GM18520 (cell line): ENCODE results near the gene RAB3GAP2.
"Not testable (repeated sequence)": the region's sequence is repeated elsewhere in the genome, so short reads cannot be mapped to it uniquely, and the experiment has no call there.

Experiments used
- ATAC-seq: cut with Tn5 transposase; IDR thresholded peaks from one replicate; pipeline ENCODE4 v1.9.1; 2021; ENCODE audit not compliant: unreplicated experiment

The RAB3GAP2 gene

GRCh38 chr1:220151454-220151853 is 120.8 kb downstream of the RAB3GAP2 start:
- no peak for ATAC-seq

DNA sequence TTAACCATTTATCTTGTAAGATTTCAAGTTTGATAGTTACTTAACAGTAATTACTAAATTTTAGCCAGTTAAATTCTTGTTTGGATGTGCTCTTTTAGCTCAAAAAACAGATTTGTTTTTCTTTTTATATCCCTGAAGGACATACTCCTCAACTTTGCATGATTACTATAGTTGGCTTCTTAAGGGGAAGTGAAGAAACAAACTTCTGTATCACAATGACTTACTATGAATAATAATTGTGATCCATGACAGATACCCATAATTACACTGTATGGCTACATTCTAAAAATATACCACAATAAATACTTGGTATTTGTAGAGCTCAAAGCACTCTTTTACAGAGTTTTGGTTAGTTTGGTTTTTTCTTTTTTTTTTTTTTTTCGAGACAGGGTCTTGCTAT is 122.5 kb downstream of the RAB3GAP2 start:
- ATAC-seq = no peak

DNA sequence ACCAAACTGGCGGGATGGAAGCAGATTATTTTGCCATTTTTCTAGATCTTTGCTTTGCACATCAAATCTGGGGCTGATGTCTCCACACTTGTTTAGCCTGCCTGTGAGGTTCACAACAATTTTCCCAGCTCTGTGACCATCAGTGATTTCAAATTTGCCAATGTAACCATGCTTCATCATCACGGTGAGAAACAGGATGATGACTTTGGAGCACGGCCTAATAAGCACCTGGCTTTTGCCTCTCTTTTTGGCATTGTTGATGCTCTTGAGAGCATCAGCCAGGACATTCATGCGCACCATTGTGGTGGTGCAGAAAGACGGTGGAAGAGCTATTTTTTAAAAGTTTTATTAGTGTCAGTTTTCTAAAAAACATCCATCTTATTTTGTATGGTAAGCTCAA is 128.2 kb downstream of the RAB3GAP2 start:
- no peak for ATAC-seq

DNA sequence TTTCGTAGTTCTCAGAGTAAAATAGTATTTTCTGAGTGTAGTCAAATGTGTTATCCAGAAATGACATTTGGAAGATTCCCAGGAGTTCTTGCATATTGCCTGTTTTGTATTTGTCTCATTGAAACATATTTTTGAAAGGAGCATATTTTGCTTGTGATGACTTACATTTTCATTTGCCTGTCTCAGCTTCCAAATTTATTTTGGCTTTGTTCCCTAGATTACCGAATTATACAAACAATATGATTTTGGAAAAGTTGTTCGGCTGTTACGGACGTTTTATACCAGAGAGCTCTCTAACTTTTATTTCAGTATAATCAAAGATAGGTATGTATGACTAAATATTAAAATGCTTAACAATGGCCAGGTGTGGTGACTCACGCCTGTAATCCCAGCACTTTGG is 132.3 kb downstream of the RAB3GAP2 start:
- no peak for ATAC-seq

DNA sequence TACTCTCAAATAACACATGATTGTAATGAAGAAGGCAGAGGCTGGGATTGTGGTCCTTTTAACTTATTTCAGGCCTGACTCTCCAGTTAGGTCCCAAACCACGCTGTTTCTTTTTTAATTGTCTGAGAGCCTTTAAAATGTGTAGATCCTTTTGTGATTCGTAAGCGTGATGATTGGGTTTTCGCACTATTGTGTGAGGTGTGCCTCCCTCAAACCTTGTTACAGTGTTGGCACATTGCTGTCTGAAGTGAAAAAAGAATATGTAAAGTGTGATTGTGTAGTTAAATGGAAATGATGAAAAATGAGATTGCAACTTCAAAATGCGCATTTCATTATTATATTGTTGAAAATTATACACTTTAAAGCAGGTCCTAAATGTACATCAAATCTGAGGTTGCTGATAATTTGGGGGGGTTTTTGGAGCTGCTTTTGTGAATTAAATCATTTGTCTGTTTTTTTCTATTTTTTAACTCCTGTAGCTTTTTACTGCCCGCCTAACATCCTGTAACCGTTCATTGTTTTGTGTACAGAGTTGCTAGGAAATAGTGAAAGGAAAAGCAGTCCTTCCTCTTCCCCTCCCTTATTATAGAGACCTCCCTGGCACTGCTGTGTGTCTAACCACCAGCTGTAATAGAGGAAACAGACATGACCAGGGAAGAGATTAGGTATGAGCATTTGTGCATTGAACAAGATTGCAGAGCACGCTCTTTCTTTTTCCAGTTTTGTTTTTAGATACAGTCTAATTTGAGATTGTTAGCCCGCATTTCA is 135.1 kb downstream of the RAB3GAP2 start:
- no peak for ATAC-seq

GRCh38 chr1:220135755-220136154 is 136.5 kb downstream of the RAB3GAP2 start:
- no peak for ATAC-seq

GRCh38 chr1:220129479-220130210 is 142.6 kb downstream of the RAB3GAP2 start:
- ATAC-seq = no peak

GRCh38 chr1:220127076-220127475 is 145.2 kb downstream of the RAB3GAP2 start:
- no peak for ATAC-seq

GRCh38 chr1:220124542-220124941 is 147.7 kb downstream of the RAB3GAP2 start:
- no peak for ATAC-seq

DNA sequence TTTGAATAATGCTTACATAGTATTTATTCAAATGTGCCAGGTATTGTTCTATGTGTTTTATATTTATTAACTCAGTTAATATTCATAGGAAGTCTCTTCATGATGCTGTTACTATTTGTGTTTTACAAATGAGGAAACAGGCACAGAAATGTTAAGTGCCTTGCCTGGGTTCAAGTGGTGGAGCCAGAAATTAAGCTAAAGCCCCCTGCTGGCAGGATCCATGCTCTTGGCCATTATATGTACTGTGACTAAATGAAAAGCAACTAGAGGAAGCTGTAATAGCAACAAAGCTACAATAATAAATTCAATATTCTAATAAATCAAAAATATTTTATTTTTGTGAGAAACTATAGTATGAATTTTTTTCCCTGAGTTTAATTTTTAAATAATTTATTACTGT is 148.4 kb downstream of the RAB3GAP2 start:
- ATAC-seq = no peak

- no peak for ATAC-seq
These were observed 149.2 kb downstream of the RAB3GAP2 start for GRCh38 chr1:220123066-220123465.

- no peak for ATAC-seq
These were observed 150.3 kb downstream of the RAB3GAP2 start for GRCh38 chr1:220121791-220122530.

DNA sequence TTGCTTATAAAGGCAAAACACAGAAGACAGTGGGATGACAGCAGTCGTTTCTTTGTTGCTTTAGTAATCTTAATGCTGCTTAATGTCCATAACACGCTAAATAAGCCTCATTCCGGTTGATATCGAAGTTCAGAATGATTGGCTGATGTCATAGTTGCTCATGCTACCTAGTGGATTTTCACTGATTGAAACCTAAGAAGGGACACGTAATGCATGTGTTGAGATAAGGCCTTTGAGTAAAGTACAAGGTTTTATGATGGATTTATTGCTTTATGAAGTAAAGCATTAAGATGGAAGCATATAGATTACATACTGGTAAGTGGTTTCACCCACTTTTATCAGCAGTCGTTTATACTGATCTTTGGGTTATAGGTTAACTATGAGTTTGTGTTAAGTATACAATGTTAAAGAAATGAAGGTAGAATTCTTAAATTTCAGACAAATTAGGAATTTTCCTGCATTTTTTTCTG is 153.2 kb downstream of the RAB3GAP2 start:
- ATAC-seq = no peak

DNA sequence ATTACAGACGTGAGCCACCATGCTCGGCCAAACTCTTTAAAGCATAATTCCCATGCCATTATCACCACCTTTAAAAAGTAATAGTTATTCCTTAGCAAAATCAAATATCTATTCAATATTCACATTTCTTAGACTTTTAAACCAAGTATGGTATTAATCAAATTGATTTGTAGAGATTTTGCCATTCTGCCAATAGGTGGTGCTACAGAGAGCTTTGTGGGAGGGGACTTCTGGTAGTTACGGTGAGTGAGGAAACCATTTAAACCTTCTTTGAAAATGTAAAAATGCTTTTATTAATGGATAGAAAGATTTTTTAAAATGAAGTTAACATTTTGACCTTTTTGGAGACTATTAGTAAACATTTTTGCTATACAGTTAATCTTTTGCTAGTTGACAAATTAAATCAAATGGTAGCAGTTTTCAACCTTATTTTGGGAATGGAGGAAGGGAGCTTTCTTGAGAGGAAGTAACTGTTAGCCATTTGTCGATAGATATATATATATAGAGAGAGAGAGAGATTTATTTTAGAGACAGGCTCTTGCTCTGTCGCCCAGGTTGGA is 159.0 kb downstream of the RAB3GAP2 start:
- no peak for ATAC-seq

GRCh38 chr1:220112600-220112999 is 159.7 kb downstream of the RAB3GAP2 start:
- ATAC-seq = not testable (repeated sequence)

GRCh38 chr1:220110473-220110872 is 161.8 kb downstream of the RAB3GAP2 start:
- ATAC-seq = not testable (repeated sequence)

DNA sequence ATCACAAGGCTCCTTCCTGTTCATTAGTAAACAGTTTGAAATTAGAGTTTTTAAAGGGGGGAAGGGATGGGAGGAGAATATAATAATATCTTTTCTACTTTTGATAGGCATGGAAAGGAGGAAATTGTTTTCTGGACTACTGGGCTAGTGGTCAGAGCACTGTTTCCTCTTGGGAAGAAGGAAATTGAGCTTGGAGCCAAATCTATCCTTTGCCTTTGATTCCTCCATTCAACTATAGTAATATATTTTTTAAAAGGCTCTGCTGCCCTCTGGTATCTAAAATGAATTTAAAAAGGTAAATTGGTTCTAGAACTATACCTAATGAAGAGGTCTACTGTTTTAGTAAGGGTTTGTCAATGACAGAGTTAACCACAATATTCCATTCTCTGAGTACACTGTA is 172.4 kb downstream of the RAB3GAP2 start:
- no peak for ATAC-seq
